GM12878 (cell line): ENCODE measurements around the gene HOXC5. TPM values are rescaled to one million over a fixed set of nuclear protein-coding genes. Genes with fewer than 3 reads are reported as not detected.

Experiments used
- ATAC-seq: fragments of 200-7000 bp; cut with Tn5 transposase; 3 replicates; pipeline ENCODE4 v1.9.1; 2020; ENCODE audit warnings: mild to moderate bottlenecking, moderate library complexity
- BruUV-seq: library from RNA; stranded (reverse); fragments of 400-500 nt; replicated peaks from 2 replicates; lab custom pipeline; 2021; lab: Mats Ljungman, UMichigan
- CTCF ChIA-PET: fragments of 300-600 bp; sonication (Branson Sonifier 250); formaldehyde crosslinking; extraction: SDS; loops from one replicate; lab custom pipeline; 2021; ENCODE audit warnings: inconsistent platforms; lab: Yijun Ruan, JAX
- POLR2A ChIA-PET: fragments of 350-600 bp; formaldehyde crosslinking; extraction: SDS; loops from one replicate; lab custom pipeline; 2021; ENCODE audit warnings: inconsistent platforms; lab: Charles Lee
- RAD21 ChIA-PET: fragments of 300-600 bp; sonication (Branson Sonifier 250); formaldehyde crosslinking; loops from one replicate; lab custom pipeline; 2023; ENCODE audit warnings: antibody characterized with exemption; ENCODE audit not compliant: unreplicated experiment; lab: Charles Lee
- SMC1A ChIA-PET: fragments of 300-600 bp; sonication (Branson Sonifier 250); formaldehyde crosslinking; loops from one replicate; lab custom pipeline; 2023; ENCODE audit not compliant: unreplicated experiment, uncharacterized antibody; lab: Charles Lee
- DNase-seq: peaks from one replicate; pipeline ENCODE4 v3.0.0-alpha.2; 2011; ENCODE audit warnings: low read depth, low spot score
- FAIRE-seq: peaks from 3 replicates; lab custom pipeline; 2011; peaks lifted over from hg19 to GRCh38; lab: Jason Lieb, UNC
- H2AFZ ChIP-seq: 2 replicates; pipeline ENCODE4 v1.6.0; 2011; ENCODE audit warnings: low read depth, low read length, control low read depth; ENCODE audit not compliant: control insufficient read depth
- H3K27ac ChIP-seq: 2 replicates; pipeline ENCODE4 v1.5.1; 2011; ENCODE audit warnings: control low read depth; ENCODE audit not compliant: control insufficient read depth, insufficient read depth
- H3K27me3 ChIP-seq, 2 experiments: replicated peaks in 1 of 2; 2 replicates each; pipeline versions ENCODE4 v1.6.0 to v1.6.1; 2011; ENCODE audit warnings: low read length in 1 of 2; ENCODE audit not compliant: control insufficient read depth in 2 of 2, insufficient read depth in 2 of 2
- H3K36me3 ChIP-seq, 2 experiments: 2 replicates each; pipeline ENCODE4 v1.5.1; 2011; ENCODE audit warnings: low read length in 1 of 2; ENCODE audit not compliant: control insufficient read depth in 2 of 2, insufficient read depth in 2 of 2
- H3K4me1 ChIP-seq: 2 replicates; pipeline ENCODE4 v1.6.1; 2011; ENCODE audit warnings: mild to moderate bottlenecking, low read length, moderate library complexity, mixed read lengths; ENCODE audit not compliant: control insufficient read depth, insufficient read depth
- H3K4me2 ChIP-seq: 2 replicates; pipeline ENCODE4 v1.6.0; 2011; ENCODE audit warnings: control low read depth; ENCODE audit not compliant: control insufficient read depth, insufficient read depth
- H3K4me3 ChIP-seq: fragments of 200-600 bp; sonication (generic); 2 replicates; pipeline ENCODE4 v1.5.1; 2016
- H3K79me2 ChIP-seq: 2 replicates; pipeline ENCODE4 v1.6.0; 2011; ENCODE audit warnings: low read length; ENCODE audit not compliant: control insufficient read depth, insufficient read depth
- H3K9ac ChIP-seq: 2 replicates; pipeline ENCODE4 v1.8.0; 2011; ENCODE audit warnings: low read length, control low read depth, mixed read lengths; ENCODE audit not compliant: control insufficient read depth, insufficient read depth
- H3K9me3 ChIP-seq: replicated peaks from 3 replicates; pipeline ENCODE4 v1.5.1; 2011; ENCODE audit warnings: mild to moderate bottlenecking, low read length; ENCODE audit not compliant: control insufficient read depth, insufficient read depth
- H4K20me1 ChIP-seq: 2 replicates; pipeline ENCODE4 v1.6.0; 2011; ENCODE audit not compliant: control insufficient read depth, insufficient read depth
- MTA2 ChIP-seq: fragments of 450-650 bp; IDR thresholded peaks from 2 replicates; pipeline ENCODE4 v1.6.1; 2016; ENCODE audit warnings: low read depth, mild to moderate bottlenecking, moderate library complexity
- MYB ChIP-seq: fragments of 150-350 bp; IDR thresholded peaks from 2 replicates; pipeline ENCODE4 v1.6.1; 2014; ENCODE audit warnings: mild to moderate bottlenecking, low read depth, low read length, borderline replicate concordance
- POU2F2 ChIP-seq: IDR thresholded peaks from 3 replicates; pipeline ENCODE4 v1.6.1; 2011; ENCODE audit warnings: low read depth, mild to moderate bottlenecking, low read length, borderline replicate concordance
- RB1 ChIP-seq: fragments of 450-650 bp; formaldehyde crosslinking; IDR thresholded peaks from 2 replicates; pipeline ENCODE4 v1.6.1; 2017; ENCODE audit warnings: mild to moderate bottlenecking, borderline replicate concordance
- ZNF274 ChIP-seq: IDR thresholded peaks from one replicate; pipeline ENCODE4 v1.8.0; 2011; ENCODE audit not compliant: insufficient read length, insufficient read depth
- WGBS: methylation state at CpG from one replicate; pipeline ENCODE4 v1.1.6; 2016; ENCODE audit warnings: low lambda C conversion rate; ENCODE audit not compliant: insufficient replicate concordance, insufficient coverage; ENCODE audit errors: missing lambda C conversion rate; 5-methylcytosine and 5-hydroxymethylcytosine counted together
- in situ Hi-C: fragments of 300-500 bp; cut with MboI; formaldehyde crosslinking; loops from 9 replicates; pipeline ENCODE4 v1.14.3; 2018; ENCODE audit warnings: mixed read lengths
- intact Hi-C: fragments of 100-400 bp; cut with micrococcal nuclease; formaldehyde crosslinking; loops from one replicate; pipeline ENCODE4 v1.14.2; 2022; ENCODE audit not compliant: unreplicated experiment
- polyA plus RNA-seq, 11 experiments: library from polyadenylated mRNA; depleted of rRNA in 4 of 11; unstranded in 6 of 11; stranded (reverse) in 5 of 11; fragments of >200 nt; fragmentation: Nextera tagmentation in 4 of 11; fragmentation: Illumina TruSeq in 1 of 11; extraction: Ambion mirVana in 4 of 11; extraction: Trizol in 1 of 11; gene quantifications; 1 replicate in 1 of 11; 2 replicates in 10 of 11; pipeline versions ENCODE4 v1.2.1 to v1.2.3, GENCODE V29; 2011 to 2016; ENCODE audit warnings: inconsistent platforms in 2 of 11, missing spikeins in 2 of 11, low read depth in 1 of 11
- total RNA-seq, 4 experiments: library from RNA; depleted of rRNA in 3 of 4; stranded (reverse); fragments of >200 nt in 3 of 4; fragmentation: Illumina TruSeq in 1 of 4; extraction: Trizol in 1 of 4; gene quantifications; 2 replicates each; pipeline versions ENCODE4 v1.2.1 to v1.2.3, GENCODE V29; 2013 to 2021
- TF ChIP-seq, protein P1 (sequence below): fragments of 450-650 bp; formaldehyde crosslinking; IDR thresholded peaks from 2 replicates; pipeline ENCODE4 v1.4.0; 2022; ENCODE audit warnings: mild to moderate bottlenecking, moderate library complexity
- TF ChIP-seq, protein P2 (sequence below): IDR thresholded peaks from 2 replicates; pipeline ENCODE4 v1.6.1; 2012; ENCODE audit warnings: mild to moderate bottlenecking, low read depth, low read length

HOXC5 gene
- total and polyA plus RNA-seq, 10 of the 15 experiments (the other 5 are each of a cell fraction or from before 2014, with no cell fraction given): 0.11 TPM; not detected in 9

DNA sequence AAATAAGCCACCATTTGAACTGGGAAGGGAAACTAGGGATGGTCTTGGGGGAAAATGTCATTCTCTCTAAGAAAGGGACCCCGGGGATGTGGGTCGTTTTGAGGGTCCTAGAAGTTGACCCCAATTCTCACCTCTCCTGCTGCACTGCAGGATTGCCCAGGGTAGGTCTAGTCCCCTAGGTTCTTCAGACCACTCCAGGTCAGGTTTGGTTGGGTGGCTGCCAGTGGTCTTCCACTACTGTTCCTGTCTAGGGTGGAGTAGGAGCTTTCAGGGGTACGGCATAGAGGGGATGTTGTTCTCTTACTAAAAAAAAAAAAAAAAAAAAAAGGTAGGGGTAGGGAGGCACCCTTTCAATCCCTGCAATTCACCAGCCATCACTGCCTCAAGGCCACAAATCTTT lies 16.8 kb upstream of the HOXC5 start:
- no peak overlapping the region for H3K9ac ChIP-seq
- no peak overlapping the region for H3K27ac ChIP-seq
- no peaks in the 10 kb centered on the region for H3K79me2 ChIP-seq
- POLR2A ChIA-PET: interaction anchor here (0.6 to 1.5 kb wide), 2 partner anchors 9 to 38 kb away, joined by 4 to 5 read pairs; partner anchors contain the start of gene HOXC4
- H3K4me2 ChIP-seq: 0 out of 2 replicates have a peak overlapping the region, but pooled peaks have one; percentile 17
- TF ChIP-seq MYB (no peak), POU2F2 (no peak), RB1 (no peak), MTA2 (no peak), ZNF274 (no peak)
- TF ChIP-seq, protein P1, sequence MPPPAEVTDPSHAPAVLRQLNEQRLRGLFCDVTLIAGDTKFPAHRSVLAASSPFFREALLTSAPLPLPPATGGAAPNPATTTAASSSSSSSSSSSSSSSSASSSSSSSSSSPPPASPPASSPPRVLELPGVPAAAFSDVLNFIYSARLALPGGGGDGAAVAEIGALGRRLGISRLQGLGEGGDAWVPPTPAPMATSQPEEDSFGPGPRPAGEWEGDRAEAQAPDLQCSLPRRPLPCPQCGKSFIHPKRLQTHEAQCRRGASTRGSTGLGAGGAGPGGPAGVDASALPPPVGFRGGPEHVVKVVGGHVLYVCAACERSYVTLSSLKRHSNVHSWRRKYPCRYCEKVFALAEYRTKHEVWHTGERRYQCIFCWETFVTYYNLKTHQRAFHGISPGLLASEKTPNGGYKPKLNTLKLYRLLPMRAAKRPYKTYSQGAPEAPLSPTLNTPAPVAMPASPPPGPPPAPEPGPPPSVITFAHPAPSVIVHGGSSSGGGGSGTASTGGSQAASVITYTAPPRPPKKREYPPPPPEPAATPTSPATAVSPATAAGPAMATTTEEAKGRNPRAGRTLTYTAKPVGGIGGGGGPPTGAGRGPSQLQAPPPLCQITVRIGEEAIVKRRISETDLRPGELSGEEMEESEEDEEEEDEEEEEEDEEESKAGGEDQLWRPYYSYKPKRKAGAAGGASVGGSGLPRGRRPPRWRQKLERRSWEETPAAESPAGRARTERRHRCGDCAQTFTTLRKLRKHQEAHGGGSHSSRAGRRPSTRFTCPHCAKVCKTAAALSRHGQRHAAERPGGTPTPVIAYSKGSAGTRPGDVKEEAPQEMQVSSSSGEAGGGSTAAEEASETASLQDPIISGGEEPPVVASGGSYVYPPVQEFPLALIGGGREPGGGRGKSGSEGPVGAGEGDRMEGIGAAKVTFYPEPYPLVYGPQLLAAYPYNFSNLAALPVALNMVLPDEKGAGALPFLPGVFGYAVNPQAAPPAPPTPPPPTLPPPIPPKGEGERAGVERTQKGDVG (CRISPR knock-in tag): no peak
- TF ChIP-seq, protein P2, sequence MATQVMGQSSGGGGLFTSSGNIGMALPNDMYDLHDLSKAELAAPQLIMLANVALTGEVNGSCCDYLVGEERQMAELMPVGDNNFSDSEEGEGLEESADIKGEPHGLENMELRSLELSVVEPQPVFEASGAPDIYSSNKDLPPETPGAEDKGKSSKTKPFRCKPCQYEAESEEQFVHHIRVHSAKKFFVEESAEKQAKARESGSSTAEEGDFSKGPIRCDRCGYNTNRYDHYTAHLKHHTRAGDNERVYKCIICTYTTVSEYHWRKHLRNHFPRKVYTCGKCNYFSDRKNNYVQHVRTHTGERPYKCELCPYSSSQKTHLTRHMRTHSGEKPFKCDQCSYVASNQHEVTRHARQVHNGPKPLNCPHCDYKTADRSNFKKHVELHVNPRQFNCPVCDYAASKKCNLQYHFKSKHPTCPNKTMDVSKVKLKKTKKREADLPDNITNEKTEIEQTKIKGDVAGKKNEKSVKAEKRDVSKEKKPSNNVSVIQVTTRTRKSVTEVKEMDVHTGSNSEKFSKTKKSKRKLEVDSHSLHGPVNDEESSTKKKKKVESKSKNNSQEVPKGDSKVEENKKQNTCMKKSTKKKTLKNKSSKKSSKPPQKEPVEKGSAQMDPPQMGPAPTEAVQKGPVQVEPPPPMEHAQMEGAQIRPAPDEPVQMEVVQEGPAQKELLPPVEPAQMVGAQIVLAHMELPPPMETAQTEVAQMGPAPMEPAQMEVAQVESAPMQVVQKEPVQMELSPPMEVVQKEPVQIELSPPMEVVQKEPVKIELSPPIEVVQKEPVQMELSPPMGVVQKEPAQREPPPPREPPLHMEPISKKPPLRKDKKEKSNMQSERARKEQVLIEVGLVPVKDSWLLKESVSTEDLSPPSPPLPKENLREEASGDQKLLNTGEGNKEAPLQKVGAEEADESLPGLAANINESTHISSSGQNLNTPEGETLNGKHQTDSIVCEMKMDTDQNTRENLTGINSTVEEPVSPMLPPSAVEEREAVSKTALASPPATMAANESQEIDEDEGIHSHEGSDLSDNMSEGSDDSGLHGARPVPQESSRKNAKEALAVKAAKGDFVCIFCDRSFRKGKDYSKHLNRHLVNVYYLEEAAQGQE: no peak
- H3K27me3 ChIP-seq: peaks cover 12 to 28% of the 10 kb centered on the region in 2 experiments
- BruUV-seq: no TSS peak
- DNase-seq (no peak), FAIRE-seq (no peak), ATAC-seq (no peak)
- H3K36me3 ChIP-seq: no peaks in the 10 kb centered on the region
- no peaks in the 10 kb centered on the region; the same call in 1 of the 2 replicates for H4K20me1 ChIP-seq
- no peak overlapping the region for H2AFZ ChIP-seq
- H3K4me1 ChIP-seq: peaks cover 13% of the 10 kb centered on the region
- CTCF ChIA-PET: interaction anchor here (0.7 to 3.8 kb wide), 10 partner anchors 8 to 364 kb away, joined by 3 to 27 read pairs (median 16); partner anchors contain the start of genes HOXC10, HOXC5, HOXC6 and HOXC8
- intact Hi-C loops: no loop called here
- H3K4me3 ChIP-seq: no peak overlapping the region
- SMC1A ChIA-PET: interaction anchor here (1.0 to 2.5 kb wide), 4 partner anchors 9 to 174 kb away, joined by 6 to 22 read pairs (median 12); partner anchors contain the start of genes HOXC4, HOXC5 and SMUG1
- WGBS: 25% methylated on average over 3 of the region's 3 CpGs
- in situ Hi-C loops: no loop called here
- RAD21 ChIA-PET: interaction anchor here (2.1 kb wide), 2 partner anchors 37 to 176 kb away, joined by 10 to 15 read pairs; partner anchors contain the start of gene HOXC4
- H3K9me3 ChIP-seq: no peaks in the 10 kb centered on the region
